Hepatocyte (in vitro differentiated cells): ENCODE measurements around the gene INPPL1. TPM values are rescaled to one million over a fixed set of nuclear protein-coding genes. Genes with fewer than 3 reads are reported as not detected.

Experiments
- DNase-seq: peaks from one replicate; pipeline ENCODE4 v3.0.0-alpha.2; 2016; ENCODE audit warnings: low spot score
- H2AFZ ChIP-seq: fragments of 200-600 bp; sonication (generic); 2 replicates; pipeline ENCODE4 v1.6.0; 2016; ENCODE audit warnings: antibody characterized with exemption, mild to moderate bottlenecking
- H3K27ac ChIP-seq: fragments of 200-600 bp; sonication (generic); 2 replicates; pipeline ENCODE4 v1.5.1; 2016; ENCODE audit warnings: mild to moderate bottlenecking
- H3K27me3 ChIP-seq: fragments of 200-600 bp; sonication (generic); 2 replicates; pipeline ENCODE4 v1.6.1; 2016
- H3K36me3 ChIP-seq: fragments of 200-600 bp; sonication (generic); replicated peaks from 2 replicates; pipeline ENCODE4 v1.5.1; 2016; ENCODE audit warnings: low read depth; ENCODE audit not compliant: insufficient read depth
- H3K4me1 ChIP-seq: fragments of 200-600 bp; sonication (generic); 2 replicates; pipeline ENCODE4 v1.5.1; 2016; ENCODE audit warnings: mild to moderate bottlenecking, moderate library complexity; ENCODE audit not compliant: insufficient read depth
- H3K4me2 ChIP-seq: fragments of 200-600 bp; sonication (generic); 2 replicates; pipeline ENCODE4 v1.6.0; 2016
- H3K4me3 ChIP-seq: fragments of 200-600 bp; sonication (generic); 2 replicates; pipeline ENCODE4 v1.5.1; 2016; ENCODE audit warnings: mild to moderate bottlenecking
- H3K79me2 ChIP-seq: fragments of 200-600 bp; sonication (generic); 2 replicates; pipeline ENCODE4 v1.6.0; 2017; ENCODE audit warnings: mild to moderate bottlenecking
- H3K9me2 ChIP-seq: fragments of 200-600 bp; sonication (generic); replicated peaks from 2 replicates; pipeline ENCODE4 v1.6.0; 2017; ENCODE audit warnings: mild to moderate bottlenecking; ENCODE audit not compliant: insufficient read depth
- H3K9me3 ChIP-seq: fragments of 200-600 bp; sonication (generic); 2 replicates; pipeline ENCODE4 v1.5.1; 2016; ENCODE audit warnings: low read depth, mild to moderate bottlenecking
- H4K20me1 ChIP-seq: fragments of 200-600 bp; sonication (generic); 2 replicates; pipeline ENCODE4 v1.6.0; 2016; ENCODE audit warnings: mild to moderate bottlenecking; ENCODE audit not compliant: insufficient read depth, poor library complexity, severe bottlenecking
- CTCF ChIP-seq: fragments of 200-600 bp; sonication (generic); IDR thresholded peaks from 2 replicates; pipeline ENCODE4 v1.5.1; 2016; ENCODE audit warnings: antibody characterized with exemption, mild to moderate bottlenecking; ENCODE audit not compliant: poor library complexity
- EZH2 ChIP-seq: fragments of 200-600 bp; sonication (generic); IDR thresholded peaks from 2 replicates; pipeline ENCODE4 v1.6.1; 2016; ENCODE audit warnings: antibody characterized with exemption, mild to moderate bottlenecking, borderline replicate concordance
- EZH2phosphoT487 ChIP-seq: fragments of 200-600 bp; sonication (generic); IDR thresholded peaks from one replicate; pipeline ENCODE4 v1.6.1; 2018; ENCODE audit warnings: antibody characterized with exemption, mild to moderate bottlenecking, low read depth, moderate library complexity; ENCODE audit not compliant: unreplicated experiment, severe bottlenecking
- WGBS: methylation state at CpG from one replicate; pipeline ENCODE4 v1.1.6; 2016; ENCODE audit warnings: low lambda C conversion rate; ENCODE audit errors: missing lambda C conversion rate; 5-methylcytosine and 5-hydroxymethylcytosine counted together
- polyA plus RNA-seq: library from polyadenylated mRNA; unstranded; fragments of >200 nt; fragmentation: Nextera tagmentation; extraction: Ambion mirVana; gene quantifications from 2 replicates; pipeline ENCODE4 v1.2.1, GENCODE V29; 2016
- total RNA-seq: library from RNA; depleted of rRNA; stranded (reverse); fragments of >200 nt; gene quantifications from 2 replicates; pipeline ENCODE4 v1.2.3, GENCODE V29; 2014

INPPL1 gene
- total and polyA plus RNA-seq, 2 experiments from 2014 or later = 74.8 to 99.4 TPM

- Histone ChIP-seq H2AFZ (peak overlapping the region; percentile 19), H3K4me1 (peaks cover 24% of the 10 kb centered on the region), H3K9me2 (no peaks in the 10 kb centered on the region), H3K27ac (no peak overlapping the region), H3K27me3 (peaks cover 92% of the 10 kb centered on the region), H3K36me3 (no peaks in the 10 kb centered on the region), H3K79me2 (no peaks in the 10 kb centered on the region), H4K20me1 (peaks cover 2% of the 10 kb centered on the region), H3K9me3 (no peaks in the 10 kb centered on the region), H3K4me3 (no peak overlapping the region), H3K4me2 (peak overlapping the region; percentile 84)
- TF ChIP-seq EZH2 (no peak), EZH2phosphoT487 (peak; percentile 2)
- DNase-seq = no peak
- 54% methylated on average over 20 of the region's 58 CpGs for WGBS
Observed at GRCh38 chr11:72243173-72244059, 18.8 kb downstream of the INPPL1 start.

GRCh38 chr11:72244060-72244360 is 19.4 kb downstream of the INPPL1 start, which contains the start of gene PHOX2A:
PHOX2A (minus strand) TSS chr11:72244176; CDS start chr11:72244004, 172 bp downstream.
- peaks cover 93% of the 10 kb centered on the region for H3K27me3 ChIP-seq
- H3K4me2 ChIP-seq = peak within 1 kb of the TSS; percentile 84
- WGBS = no CpG with 5 or more reads among the region's 37 CpGs

DNA sequence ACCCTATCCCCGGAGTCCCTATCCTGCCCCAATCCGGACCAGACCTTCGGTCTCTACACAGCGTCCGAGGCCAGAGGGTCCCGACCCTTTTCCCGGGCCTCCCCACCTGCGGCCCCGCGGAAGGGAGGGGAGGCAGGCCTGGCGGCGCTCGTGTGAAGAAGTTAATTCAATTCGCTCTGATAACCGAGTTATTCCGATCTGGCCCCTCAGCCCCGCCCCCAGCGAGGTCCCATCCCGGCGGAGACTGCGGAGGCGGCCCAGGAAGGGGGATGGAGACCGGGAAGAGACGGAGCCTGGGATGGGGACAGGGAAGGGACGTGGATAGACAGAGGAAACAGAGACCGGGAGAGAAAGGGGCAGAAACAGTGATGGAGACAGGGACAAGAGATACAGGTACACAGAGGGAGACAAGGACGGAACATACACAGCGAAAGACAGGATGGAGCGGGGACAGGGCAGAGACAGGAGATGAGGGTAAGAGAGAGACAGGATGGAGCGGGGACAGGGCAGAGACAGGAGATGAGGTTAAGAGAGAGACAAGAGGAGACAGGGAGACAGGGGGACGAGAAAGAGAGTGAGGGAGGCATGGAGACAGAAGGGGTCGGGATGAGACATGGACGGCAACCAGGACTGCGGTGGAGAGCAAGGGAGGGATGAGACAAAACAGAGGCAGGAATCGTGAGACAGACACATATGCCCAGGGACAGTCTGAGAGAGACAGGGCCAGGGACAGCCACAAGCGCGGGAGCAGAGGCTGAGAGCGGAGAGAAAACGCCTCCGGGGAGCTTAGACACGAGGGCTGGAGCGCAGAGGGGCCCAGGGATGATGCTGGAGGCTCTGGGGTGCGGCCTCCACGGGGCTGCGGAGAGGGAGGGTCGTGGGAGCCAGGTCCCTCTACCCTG is 20.0 kb downstream of the INPPL1 start:
- TF ChIP-seq EZH2 (peak; percentile 100), CTCF (no peak), EZH2phosphoT487 (peak; percentile 69)
- Histone ChIP-seq H3K9me2 (no peaks in the 10 kb centered on the region), H3K79me2 (no peaks in the 10 kb centered on the region), H3K4me2 (peak overlapping the region; percentile 84), H3K9me3 (no peaks in the 10 kb centered on the region), H4K20me1 (no peaks in the 10 kb centered on the region), H3K36me3 (no peaks in the 10 kb centered on the region), H3K27ac (no peak overlapping the region), H3K4me3 (no peak overlapping the region), H2AFZ (peak overlapping the region; percentile 19), H3K27me3 (peaks cover 88% of the 10 kb centered on the region), H3K4me1 (peaks cover 18% of the 10 kb centered on the region)
- no peak for DNase-seq
- WGBS = 3% methylated on average over 30 of the region's 46 CpGs

More at GRCh38 chr11:72244060-72244360, 19.4 kb downstream of the INPPL1 start, which contains the start of gene PHOX2A:
- Histone ChIP-seq H3K4me3 (no peak within 1 kb of the TSS), H3K27ac (no peak within 1 kb of the TSS), H3K9me2 (no peaks in the 10 kb centered on the region), H3K36me3 (no peaks in the 10 kb centered on the region), H3K79me2 (no peaks in the 10 kb centered on the region), H2AFZ (peak within 1 kb of the TSS; percentile 19), H3K4me1 (peaks cover 24% of the 10 kb centered on the region), H3K9me3 (no peaks in the 10 kb centered on the region), H4K20me1 (no peaks in the 10 kb centered on the region)
- no peak for DNase-seq
- TF ChIP-seq EZH2phosphoT487 (no peak), EZH2 (no peak), CTCF (no peak)
